DMS79 treated with DMSO at 0.1 percent for 48 hours (cell line): ENCODE results near the gene SLC25A10.
"Not testable (repeated sequence)": the region's sequence is repeated elsewhere in the genome, so short reads cannot be mapped to it uniquely, and the experiment has no call there.

Source experiments
- DNase-seq: peaks from one replicate; lab custom pipeline; 2025; lab: John Stamatoyannopoulos, UW

The SLC25A10 gene, protein sequence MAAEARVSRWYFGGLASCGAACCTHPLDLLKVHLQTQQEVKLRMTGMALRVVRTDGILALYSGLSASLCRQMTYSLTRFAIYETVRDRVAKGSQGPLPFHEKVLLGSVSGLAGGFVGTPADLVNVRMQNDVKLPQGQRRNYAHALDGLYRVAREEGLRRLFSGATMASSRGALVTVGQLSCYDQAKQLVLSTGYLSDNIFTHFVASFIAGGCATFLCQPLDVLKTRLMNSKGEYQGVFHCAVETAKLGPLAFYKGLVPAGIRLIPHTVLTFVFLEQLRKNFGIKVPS

DNA sequence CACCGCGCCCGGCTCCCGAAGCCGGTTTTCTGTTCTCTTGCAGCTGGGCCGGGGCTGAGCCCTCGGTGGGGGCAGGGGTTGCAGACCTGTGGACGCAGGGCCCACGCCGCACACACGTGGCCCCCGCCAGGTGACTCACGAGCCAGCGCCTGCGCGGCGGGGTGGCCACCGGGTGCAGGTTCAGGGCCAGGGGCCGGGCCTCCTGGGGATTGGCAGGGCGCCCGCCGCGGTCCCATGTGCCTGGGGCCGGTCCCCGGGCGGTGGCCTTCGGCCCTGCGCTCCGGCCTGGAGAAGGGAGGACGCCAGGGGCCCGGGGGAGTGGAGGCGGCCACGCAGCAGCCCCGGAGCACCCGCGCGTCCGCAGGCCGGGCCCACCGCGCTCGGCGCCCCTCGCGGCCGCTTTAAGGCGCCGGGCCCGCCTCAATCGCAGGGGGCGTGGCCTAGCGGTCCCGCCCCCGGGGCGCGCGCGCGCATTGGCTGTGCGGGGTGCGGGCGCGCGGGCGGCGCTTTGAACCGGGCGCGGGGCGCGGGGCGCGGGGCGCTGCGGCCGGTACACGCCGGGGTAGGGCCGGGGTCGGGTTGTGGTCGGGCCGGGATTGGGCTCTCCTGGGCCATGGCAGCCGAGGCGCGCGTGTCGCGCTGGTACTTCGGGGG is at the start of gene SLC25A10:
SLC25A10 (plus strand) TSS at position 471 of the 654 bp plus-strand sequence; CDS start at position 614, 143 bp downstream.
- peak; percentile 14 for DNase-seq

DNA sequence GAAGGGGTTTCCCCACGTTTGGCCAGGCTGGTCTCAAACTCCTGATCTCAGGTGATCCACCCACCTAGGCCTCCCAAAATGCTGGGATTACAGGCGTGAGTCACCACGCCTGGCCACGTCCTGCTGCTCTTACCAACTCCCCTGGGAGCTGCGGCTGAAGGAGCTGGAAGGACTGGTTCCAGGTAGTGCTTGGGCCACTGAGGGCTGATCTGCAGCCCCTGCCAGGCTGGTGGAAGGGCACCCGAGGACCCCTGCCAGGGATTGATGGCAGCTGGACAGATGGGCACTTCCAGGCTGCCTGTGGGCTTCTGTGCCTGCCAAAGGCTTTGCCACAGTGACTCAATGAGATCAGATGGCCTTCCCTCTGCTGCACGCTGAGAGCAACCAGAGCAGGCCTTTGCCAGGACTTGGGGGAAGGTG is 48.0 kb upstream of the SLC25A10 start:
- no peak for DNase-seq

DNA sequence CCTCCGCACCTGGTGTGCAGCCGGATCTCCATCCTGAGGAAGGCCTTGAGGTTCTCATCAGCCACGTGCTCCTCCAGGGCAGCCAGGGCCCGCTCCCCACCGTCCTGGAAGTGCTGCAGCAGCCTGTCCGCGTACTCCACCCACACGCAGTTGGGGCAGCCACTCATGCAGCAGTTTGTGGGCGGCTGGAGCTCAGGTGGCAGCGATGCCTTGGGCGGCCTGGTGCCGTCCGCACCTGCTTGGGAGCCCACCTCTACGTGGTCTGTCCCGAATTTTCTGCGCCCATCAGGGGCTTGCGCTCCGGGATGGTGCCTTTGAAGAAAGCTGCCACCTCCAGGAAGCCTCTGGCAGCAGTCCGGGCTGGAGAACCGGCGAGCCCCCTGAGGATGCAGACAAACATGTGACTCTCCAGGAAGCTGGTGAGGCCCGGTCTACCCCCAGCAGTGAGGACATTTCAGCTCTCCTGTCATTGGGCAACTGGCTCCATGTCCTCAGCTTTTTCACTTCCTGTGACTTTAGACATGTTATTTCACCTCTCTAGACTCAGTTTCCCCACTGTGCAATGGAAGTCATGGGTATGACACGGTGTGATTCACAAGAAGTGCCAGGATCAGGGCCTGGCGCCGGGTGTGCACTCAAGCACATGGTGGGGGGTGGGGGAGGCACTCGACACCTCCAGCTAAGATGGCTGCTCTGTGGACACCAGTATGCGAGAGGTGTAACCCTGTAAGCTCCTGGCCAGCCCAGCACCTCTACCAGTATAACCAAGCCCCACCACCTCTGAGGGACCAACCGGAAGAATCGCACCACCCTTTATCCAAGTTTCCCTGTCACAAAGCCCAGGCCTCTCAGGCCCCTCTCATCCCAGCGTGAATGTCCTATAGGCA is 46.6 kb upstream of the SLC25A10 start:
- DNase-seq: no peak

DNA sequence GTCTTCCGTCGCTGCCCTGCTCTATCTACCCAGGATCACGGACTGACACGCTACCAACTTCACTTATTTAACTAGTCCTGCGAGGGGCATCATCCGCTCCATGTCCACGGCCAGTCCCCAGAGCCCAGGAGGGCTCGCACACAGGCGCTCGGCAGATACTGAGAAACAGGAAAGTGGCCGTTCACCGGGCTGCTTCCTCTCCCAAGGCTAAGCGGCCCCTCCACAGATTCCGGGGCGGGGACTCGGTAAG is 46.1 kb upstream of the SLC25A10 start:
- peak; percentile 10 for DNase-seq

DNA sequence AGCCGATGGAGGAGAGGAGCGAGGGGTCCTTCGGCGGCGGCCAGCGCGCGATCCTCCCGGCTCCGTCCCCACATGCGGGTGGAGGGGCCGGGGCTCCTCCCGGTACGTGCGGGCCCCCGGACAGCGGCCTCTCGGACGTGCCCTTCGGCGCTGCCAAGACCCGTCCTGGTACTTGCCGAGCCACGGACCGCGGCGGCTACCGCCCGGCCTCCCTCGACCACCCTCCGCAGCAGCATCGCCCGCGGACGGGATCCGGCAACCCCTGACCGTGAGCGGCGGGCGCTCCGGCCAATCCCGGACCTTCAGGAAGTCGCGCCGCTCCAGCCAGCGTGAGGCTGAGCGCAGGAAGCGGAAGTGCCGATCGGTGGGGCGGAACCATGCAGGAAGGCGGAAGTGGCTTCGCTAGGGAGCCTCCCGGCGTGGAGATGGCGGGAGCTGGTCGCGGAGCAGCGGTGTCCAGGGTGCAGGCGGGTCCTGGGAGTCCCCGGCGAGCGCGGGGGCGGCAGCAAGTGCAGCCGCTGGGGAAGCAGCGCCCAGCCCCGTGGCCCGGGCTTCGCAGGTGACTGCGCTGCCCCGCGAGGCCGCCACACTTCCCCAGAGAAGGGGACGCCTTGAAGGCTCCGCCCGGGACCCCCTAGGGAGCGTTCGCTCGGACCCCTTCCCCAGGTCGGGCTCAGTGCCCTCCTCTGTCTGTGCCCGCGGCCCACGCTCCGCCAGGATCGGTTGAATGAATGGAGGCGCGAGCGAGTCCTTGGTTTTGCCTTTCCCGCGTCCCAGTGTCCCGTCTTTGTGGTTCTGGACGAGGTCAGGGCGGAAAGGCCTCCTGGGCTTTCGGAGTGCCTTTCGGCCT is 45.5 kb upstream of the SLC25A10 start, which contains the start of the genes CCDC137 and OXLD1:
CCDC137 (plus strand) TSS at position 396 of the 850 bp plus-strand sequence; CDS start at position 426, 30 bp downstream.
OXLD1 (minus strand) TSS at position 264 of the 850 bp plus-strand sequence; CDS start at position 236, 28 bp downstream.
- peak; percentile 65 for DNase-seq

DNA sequence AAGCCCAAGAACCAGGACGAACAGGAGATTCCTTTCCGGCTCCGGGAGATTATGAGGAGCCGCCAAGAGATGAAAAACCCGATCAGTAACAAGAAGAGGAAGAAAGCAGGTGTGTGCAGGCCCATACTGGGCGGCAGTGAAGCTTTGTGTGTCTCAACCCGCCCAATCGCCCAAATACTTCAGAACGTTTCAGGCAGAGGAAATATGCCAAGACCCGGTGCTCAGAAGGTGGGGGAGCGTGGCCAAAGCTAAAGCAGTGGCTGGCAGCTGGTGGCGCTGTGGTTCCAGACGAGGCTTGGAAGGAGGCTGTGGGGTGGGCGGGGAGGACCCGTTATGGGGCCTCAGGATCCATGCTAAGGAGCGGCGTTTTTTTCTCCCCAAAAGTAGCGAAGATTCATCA is 44.3 kb upstream of the SLC25A10 start:
- no peak for DNase-seq

DNA sequence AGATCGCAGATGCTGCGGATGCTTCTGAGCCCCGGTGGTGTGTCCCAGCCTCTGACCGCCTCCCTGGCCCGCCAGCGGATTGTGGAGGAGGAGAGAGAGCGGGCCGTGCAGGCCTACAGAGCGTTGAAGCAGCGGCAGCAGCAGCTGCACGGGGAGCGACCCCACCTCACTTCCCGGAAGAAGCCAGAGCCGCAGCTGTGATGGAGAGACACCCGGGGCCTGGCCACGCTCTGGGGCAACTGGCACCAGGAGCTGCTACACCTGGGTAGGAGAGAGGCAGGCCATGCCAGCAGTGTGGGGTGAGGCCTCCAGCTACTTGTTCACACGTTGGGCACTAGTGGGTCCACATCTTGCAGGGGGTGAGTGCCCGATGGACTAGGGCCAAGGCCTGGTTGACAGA is 39.6 kb upstream of the SLC25A10 start:
- no peak for DNase-seq

- no peak for DNase-seq
Observed at GRCh38 chr17:81672954-81673353, 39.1 kb upstream of the SLC25A10 start.

- no peak for DNase-seq
Observed at GRCh38 chr17:81673561-81674258, 38.4 kb upstream of the SLC25A10 start.

DNA sequence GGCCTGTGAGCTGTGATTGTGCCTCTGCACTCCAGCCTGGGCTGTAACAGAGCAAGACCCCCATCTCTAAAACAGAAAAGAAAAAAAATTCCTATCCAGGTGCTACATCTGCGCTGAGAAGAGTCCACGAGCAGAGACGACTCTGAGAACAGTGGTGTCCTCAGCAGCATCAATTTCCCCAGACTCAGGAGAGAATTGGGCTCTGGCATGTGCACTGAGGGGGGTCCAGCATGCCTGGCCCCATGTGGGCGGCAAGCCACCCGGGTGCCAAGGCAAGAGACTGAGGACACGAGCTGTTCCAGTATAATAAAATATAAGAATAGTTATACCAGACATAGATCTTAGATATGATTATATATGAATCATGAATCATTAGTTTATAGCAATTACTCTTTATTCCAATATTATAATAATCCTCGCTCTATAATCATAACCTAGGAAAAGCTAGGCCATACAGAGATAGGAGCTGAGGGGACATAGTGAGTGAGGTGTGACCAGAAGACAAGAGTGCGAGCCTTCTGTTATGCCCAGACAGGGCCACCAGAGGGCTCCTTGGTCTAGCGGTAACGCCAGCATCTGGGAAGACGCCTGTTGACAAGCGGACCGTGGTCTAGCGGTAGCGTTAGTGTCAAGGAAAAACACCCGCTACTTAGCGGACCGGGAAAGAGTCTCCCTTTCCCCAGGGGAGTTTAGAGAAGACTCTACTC is 36.4 kb upstream of the SLC25A10 start:
- not testable (repeated sequence) for DNase-seq

- no peak for DNase-seq
Observed at GRCh38 chr17:81676906-81677305, 35.2 kb upstream of the SLC25A10 start.

- DNase-seq: no peak
Observed at GRCh38 chr17:81680150-81680549, 31.9 kb upstream of the SLC25A10 start.

DNA sequence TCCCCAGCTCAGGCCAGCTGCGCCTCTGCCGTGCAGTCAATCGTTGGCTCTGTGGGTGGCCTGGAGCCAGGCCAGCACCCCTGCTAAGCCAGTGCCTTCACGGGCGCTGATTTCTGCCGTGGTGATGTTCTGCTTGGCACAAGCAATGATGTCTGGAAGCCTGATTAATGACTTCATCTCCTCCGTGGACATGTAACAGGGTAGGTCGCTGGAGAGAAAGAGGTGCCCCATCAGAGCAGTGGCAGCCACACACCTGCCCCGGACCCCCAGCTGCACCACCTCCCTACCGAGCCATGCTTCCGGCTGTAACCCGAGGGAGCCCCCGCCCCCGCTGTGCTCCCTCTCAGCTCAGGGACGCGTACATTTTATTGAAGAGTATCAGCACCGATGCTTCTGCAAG is 30.4 kb upstream of the SLC25A10 start:
- DNase-seq: peak; percentile 5

GRCh38 chr17:81682565-81683207 is 29.4 kb upstream of the SLC25A10 start:
- no peak for DNase-seq

DNA sequence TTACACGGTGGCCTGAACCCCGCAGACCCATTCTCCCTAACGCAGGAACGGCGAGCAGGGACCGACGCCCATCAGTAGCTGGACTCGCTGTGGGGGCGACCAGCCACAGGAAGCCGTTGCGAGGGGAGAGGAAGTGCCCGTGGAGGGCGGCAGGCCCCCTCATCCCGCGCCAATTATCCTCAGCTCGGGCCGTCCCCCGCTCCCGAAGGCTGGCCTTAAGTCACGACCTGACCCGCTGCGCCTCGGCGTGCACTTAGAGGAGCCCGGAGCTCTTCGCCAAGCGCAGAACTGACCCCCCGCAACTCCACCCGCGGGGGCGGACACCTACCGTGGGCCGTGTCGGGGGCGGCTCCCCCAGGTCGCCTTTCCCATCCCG is 28.9 kb upstream of the SLC25A10 start:
- no peak for DNase-seq

DNA sequence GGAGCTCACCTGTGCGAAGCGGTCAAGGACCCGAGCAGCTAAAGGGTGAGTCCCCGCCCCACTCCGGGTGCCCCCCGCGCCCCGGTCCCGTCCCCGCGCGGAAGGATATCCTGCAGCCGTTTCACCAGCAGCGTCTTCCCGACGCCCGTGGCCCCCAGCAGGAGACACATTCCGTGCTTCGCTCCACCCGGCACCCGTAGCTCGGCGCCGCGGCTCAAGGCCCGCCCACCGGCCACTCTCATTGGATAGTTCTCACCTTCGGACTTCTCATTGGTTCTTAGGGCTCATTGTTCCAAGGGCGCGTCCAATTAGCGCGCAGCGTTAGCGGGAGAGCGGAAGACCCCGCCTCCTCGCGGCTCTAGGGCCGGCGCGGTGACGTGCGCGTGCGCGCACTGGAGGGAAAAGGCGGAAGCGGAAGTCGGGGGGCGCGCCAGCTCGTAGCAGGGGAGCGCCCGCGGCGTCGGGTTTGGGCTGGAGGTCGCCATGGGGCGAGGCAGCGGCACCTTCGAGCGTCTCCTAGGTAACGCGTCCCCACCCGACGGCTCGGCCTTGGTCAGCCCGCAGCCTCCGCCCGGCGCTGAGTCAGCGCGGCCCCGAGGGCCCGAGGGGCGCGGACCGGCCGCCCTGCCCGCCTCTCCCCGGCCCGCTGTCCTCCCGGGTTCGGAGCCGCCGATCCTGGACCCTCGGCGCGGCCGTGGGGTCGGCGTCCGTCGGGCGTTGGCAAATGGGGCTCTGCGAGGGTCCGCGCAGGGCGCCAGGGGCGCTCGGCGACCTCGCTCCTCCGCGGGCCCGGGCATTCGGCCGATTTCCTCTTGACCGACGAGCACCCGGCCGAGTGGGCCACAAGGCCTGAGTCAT is 28.3 kb upstream of the SLC25A10 start, which contains the start of the genes ARL16 and HGS:
ARL16 (minus strand) TSS at position 214 of the 858 bp plus-strand sequence; CDS start at position 170, 44 bp downstream.
HGS (plus strand) TSS at position 428 of the 858 bp plus-strand sequence; CDS start at position 484, 56 bp downstream.
- DNase-seq: peak; percentile 84

DNA sequence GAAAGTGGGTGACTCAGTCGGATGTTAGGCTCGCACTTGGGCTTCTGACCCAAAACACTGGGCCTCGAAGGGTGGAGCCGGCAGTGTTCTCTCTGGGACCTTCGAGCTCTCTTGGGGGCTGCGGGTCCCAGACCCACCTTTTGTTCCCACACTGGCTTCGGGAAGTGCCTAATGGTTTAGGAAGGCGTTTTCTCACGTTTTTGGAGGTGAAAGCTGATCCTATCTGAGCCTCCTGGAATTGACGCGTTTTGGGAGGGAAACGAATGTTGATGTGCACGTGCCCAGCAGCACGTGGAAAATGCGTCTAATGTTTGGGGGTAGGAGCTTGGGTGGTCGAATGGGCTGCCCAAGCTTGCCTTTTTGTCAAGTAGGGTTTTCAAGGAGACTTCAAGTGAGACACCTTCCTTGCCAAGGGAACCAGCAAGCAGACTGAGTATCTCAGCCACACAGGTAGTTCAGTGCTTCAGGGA is 27.6 kb upstream of the SLC25A10 start:
- DNase-seq: no peak

- no peak for DNase-seq
Observed at GRCh38 chr17:81685108-81685507, 27.0 kb upstream of the SLC25A10 start.

- DNase-seq: no peak
Observed at GRCh38 chr17:81686614-81687013, 25.5 kb upstream of the SLC25A10 start.
